IMR-90 (cell line): Measurements from ENCODE around the gene SEMA4D. TPM values are rescaled to one million over a fixed set of nuclear protein-coding genes. Genes with fewer than 3 reads are reported as not detected.

Source experiments
- ATAC-seq: fragments of 200-7000 bp; cut with Tn5 transposase; 2 replicates; pipeline ENCODE4 v1.9.1; 2020; ENCODE audit warnings: low read depth, mild to moderate bottlenecking, moderate library complexity
- BruUV-seq: library from RNA; stranded (reverse); fragments of 400-500 nt; replicated peaks from 2 replicates; lab custom pipeline; 2021; lab: Mats Ljungman, UMichigan
- CTCF ChIA-PET: fragments of 300-600 bp; formaldehyde crosslinking; extraction: SDS; loops from one replicate; lab custom pipeline; 2021; ENCODE audit warnings: antibody characterized with exemption; lab: Yijun Ruan, JAX
- POLR2A ChIA-PET: fragments of 300-600 bp; sonication (Branson Sonifier 250); formaldehyde crosslinking; loops from one replicate; lab custom pipeline; 2022; ENCODE audit warnings: antibody characterized with exemption; ENCODE audit not compliant: unreplicated experiment; lab: Charles Lee
- DNase-seq: peaks from one replicate; pipeline ENCODE4 v3.0.0; 2013
- H2AFZ ChIP-seq: replicated peaks from 2 replicates; pipeline ENCODE3; 2013; ENCODE audit warnings: low read length, mild to moderate bottlenecking; ENCODE audit not compliant: poor library complexity
- H2AK5ac ChIP-seq: 2 replicates; pipeline ENCODE4 v1.6.1; 2013; ENCODE audit warnings: low read depth, low read length, inconsistent platforms
- H2AK9ac ChIP-seq: replicated peaks from 2 replicates; pipeline ENCODE3; 2013; ENCODE audit warnings: mild to moderate bottlenecking, low read depth, low read length, moderate library complexity; ENCODE audit not compliant: poor library complexity
- H2BK120ac ChIP-seq: 2 replicates; pipeline ENCODE4 v1.6.1; 2013; ENCODE audit warnings: low read depth, low read length, inconsistent platforms
- H2BK15ac ChIP-seq: 3 replicates; pipeline ENCODE4 v1.6.1; 2013; ENCODE audit warnings: low read depth, low read length, inconsistent platforms
- H2BK20ac ChIP-seq: 2 replicates; pipeline ENCODE4 v1.6.1; 2013; ENCODE audit warnings: low read depth, mild to moderate bottlenecking, inconsistent platforms, low read length, moderate library complexity
- H2BK5ac ChIP-seq: 2 replicates; pipeline ENCODE4 v1.6.1; 2013; ENCODE audit warnings: mild to moderate bottlenecking, low read depth, low read length, inconsistent platforms; ENCODE audit not compliant: poor library complexity, severe bottlenecking
- H3K14ac ChIP-seq: replicated peaks from 2 replicates; pipeline ENCODE4 v1.6.1; 2013; ENCODE audit warnings: low read depth, low read length, inconsistent platforms
- H3K18ac ChIP-seq: 2 replicates; pipeline ENCODE4 v1.6.1; 2013; ENCODE audit warnings: low read depth, low read length, control low read depth
- H3K23ac ChIP-seq: 2 replicates; pipeline ENCODE4 v1.6.1; 2013; ENCODE audit warnings: low read depth, low read length, inconsistent platforms
- H3K27ac ChIP-seq: 2 replicates; pipeline ENCODE4 v1.5.1; 2013; ENCODE audit warnings: mild to moderate bottlenecking, control low read depth, low read length; ENCODE audit not compliant: insufficient read depth
- H3K27me3 ChIP-seq: 2 replicates; pipeline ENCODE4 v1.6.1; 2013; ENCODE audit warnings: low read length; ENCODE audit not compliant: control insufficient read depth, insufficient read depth
- H3K36me3 ChIP-seq: 2 replicates; pipeline ENCODE4 v1.6.1; 2013; ENCODE audit warnings: low read length, mixed read lengths; ENCODE audit not compliant: control insufficient read depth, insufficient read depth
- H3K4ac ChIP-seq: 2 replicates; pipeline ENCODE4 v1.6.1; 2013; ENCODE audit warnings: low read depth, low read length, inconsistent platforms
- H3K4me1 ChIP-seq: 2 replicates; pipeline ENCODE4 v1.6.1; 2013; ENCODE audit warnings: low read length, mixed read lengths; ENCODE audit not compliant: control insufficient read depth, insufficient read depth
- H3K4me2 ChIP-seq: 2 replicates; pipeline ENCODE4 v1.6.1; 2013; ENCODE audit warnings: low read depth, mild to moderate bottlenecking, control low read depth, low read length, moderate library complexity
- H3K4me3 ChIP-seq: 2 replicates; pipeline ENCODE4 v1.5.1; 2013; ENCODE audit warnings: low read depth, mild to moderate bottlenecking, control low read depth, low read length, moderate library complexity; ENCODE audit not compliant: insufficient read depth
- H3K56ac ChIP-seq: 2 replicates; pipeline ENCODE4 v1.6.1; 2013; ENCODE audit warnings: low read length, inconsistent platforms; ENCODE audit not compliant: insufficient read depth; ENCODE audit errors: extremely low read depth
- H3K79me1 ChIP-seq, 2 experiments: 2 replicates each; pipeline ENCODE4 v1.6.1; 2013; ENCODE audit warnings: low read length in 2 of 2, inconsistent platforms in 1 of 2, low read depth in 1 of 2
- H3K9ac ChIP-seq: 2 replicates; pipeline ENCODE4 v1.6.1; 2013; ENCODE audit warnings: low read depth, low read length, control low read depth
- H3K9me1 ChIP-seq: 2 replicates; pipeline ENCODE4 v1.6.1; 2013; ENCODE audit warnings: low read length, inconsistent platforms; ENCODE audit not compliant: insufficient read depth
- H3K9me3 ChIP-seq: 2 replicates; pipeline ENCODE4 v1.6.1; 2013; ENCODE audit warnings: low read length; ENCODE audit not compliant: control insufficient read depth, insufficient read depth
- H4K20me1 ChIP-seq: 2 replicates; pipeline ENCODE4 v1.6.1; 2013; ENCODE audit warnings: low read length, inconsistent platforms; ENCODE audit not compliant: insufficient read depth
- H4K5ac ChIP-seq: 2 replicates; pipeline ENCODE4 v1.6.1; 2013; ENCODE audit warnings: mild to moderate bottlenecking, low read depth, low read length, control low read depth
- H4K8ac ChIP-seq, 2 experiments: 2 replicates each; pipeline ENCODE4 v1.6.1; 2013; ENCODE audit warnings: low read depth in 2 of 2, low read length in 2 of 2, control low read depth in 1 of 2, inconsistent platforms in 1 of 2
- H4K91ac ChIP-seq: 2 replicates; pipeline ENCODE4 v1.6.1; 2013; ENCODE audit warnings: low read depth, low read length, inconsistent platforms; ENCODE audit not compliant: insufficient read depth
- CHD1 ChIP-seq: IDR thresholded peaks from 2 replicates; pipeline ENCODE4 v1.6.1; 2012; ENCODE audit warnings: low read depth, low read length, improper control_type of control experiment
- FOS ChIP-seq: fragments of 150-350 bp; IDR thresholded peaks from 2 replicates; pipeline ENCODE4 v1.6.1; 2016; ENCODE audit warnings: low read depth, low read length
- MAFK ChIP-seq: IDR thresholded peaks from 2 replicates; pipeline ENCODE4 v1.6.1; 2012; ENCODE audit warnings: low read depth, low read length, improper control_type of control experiment
- MXI1 ChIP-seq: IDR thresholded peaks from 2 replicates; pipeline ENCODE4 v1.6.1; 2012; ENCODE audit warnings: low read depth, mild to moderate bottlenecking, low read length, moderate library complexity, borderline replicate concordance
- NFE2L2 ChIP-seq: fragments of 150-350 bp; IDR thresholded peaks from 2 replicates; pipeline ENCODE4 v1.6.1; 2016; ENCODE audit warnings: low read depth, mild to moderate bottlenecking, low read length
- POLR2A ChIP-seq: IDR thresholded peaks from 2 replicates; pipeline ENCODE4 v1.6.1; 2012; ENCODE audit warnings: mild to moderate bottlenecking, low read depth, low read length
- RAD21 ChIP-seq: IDR thresholded peaks from 2 replicates; pipeline ENCODE4 v1.6.1; 2012; ENCODE audit warnings: low read length, improper control_type of control experiment
- RCOR1 ChIP-seq: IDR thresholded peaks from 2 replicates; pipeline ENCODE4 v1.6.1; 2012; ENCODE audit warnings: mild to moderate bottlenecking, low read length, improper control_type of control experiment; ENCODE audit not compliant: insufficient replicate concordance
- RFX5 ChIP-seq: IDR thresholded peaks from 2 replicates; pipeline ENCODE4 v1.8.0; 2012; ENCODE audit warnings: low read depth, mild to moderate bottlenecking, low read length, moderate library complexity
- SMC3 ChIP-seq: fragments of 150-350 bp; IDR thresholded peaks from 2 replicates; pipeline ENCODE4 v1.6.1; 2016; ENCODE audit warnings: low read depth, mild to moderate bottlenecking, antibody characterized with exemption, low read length, moderate library complexity
- WGBS, 2 experiments: methylation state at CpG; one replicate each; pipeline versions ENCODE4 v1.1.5 to v1.1.7; 2013; ENCODE audit warnings: missing lambda C conversion rate in 2 of 2; ENCODE audit not compliant: insufficient read length in 1 of 2; ENCODE audit errors: extremely low coverage in 2 of 2; 5-methylcytosine and 5-hydroxymethylcytosine counted together
- dilution Hi-C: fragments of 300-500 bp; cut with HindIII; formaldehyde crosslinking; loops from one replicate; pipeline ENCODE4 v1.14.3; 2018; ENCODE audit warnings: low sequenced_read_pairs; ENCODE audit not compliant: unreplicated experiment
- in situ Hi-C: fragments of 300-500 bp; cut with MboI; formaldehyde crosslinking; loops from 3 replicates; pipeline ENCODE4 v1.14.3; 2019; ENCODE audit warnings: low sequenced_read_pairs, inconsistent platforms, mixed read lengths
- intact Hi-C: fragments of 100-400 bp; cut with micrococcal nuclease; formaldehyde crosslinking; loops from 2 replicates; pipeline ENCODE4 v1.10.0; 2022
- polyA plus RNA-seq, 3 experiments: library from polyadenylated mRNA; depleted of rRNA; stranded (reverse); fragments of >200 nt; gene quantifications; 2 replicates each; pipeline ENCODE4 v1.2.3, GENCODE V29; 2012; ENCODE audit warnings: low replicate concordance in 1 of 3
- total RNA-seq: library from RNA; depleted of rRNA; stranded (reverse); fragments of >200 nt; gene quantifications from 2 replicates; pipeline ENCODE4 v1.2.3, GENCODE V29; 2012
- TF ChIP-seq, protein P1 (sequence below): fragments of 150-350 bp; IDR thresholded peaks from 2 replicates; pipeline ENCODE4 v1.6.1; 2016; ENCODE audit warnings: low read depth, mild to moderate bottlenecking, low read length, moderate library complexity, borderline replicate concordance

The SEMA4D gene
- total and polyA plus RNA-seq, 2 of the 4 experiments (the other 2 are of a cell fraction): 0.90 to 1.5 TPM

DNA sequence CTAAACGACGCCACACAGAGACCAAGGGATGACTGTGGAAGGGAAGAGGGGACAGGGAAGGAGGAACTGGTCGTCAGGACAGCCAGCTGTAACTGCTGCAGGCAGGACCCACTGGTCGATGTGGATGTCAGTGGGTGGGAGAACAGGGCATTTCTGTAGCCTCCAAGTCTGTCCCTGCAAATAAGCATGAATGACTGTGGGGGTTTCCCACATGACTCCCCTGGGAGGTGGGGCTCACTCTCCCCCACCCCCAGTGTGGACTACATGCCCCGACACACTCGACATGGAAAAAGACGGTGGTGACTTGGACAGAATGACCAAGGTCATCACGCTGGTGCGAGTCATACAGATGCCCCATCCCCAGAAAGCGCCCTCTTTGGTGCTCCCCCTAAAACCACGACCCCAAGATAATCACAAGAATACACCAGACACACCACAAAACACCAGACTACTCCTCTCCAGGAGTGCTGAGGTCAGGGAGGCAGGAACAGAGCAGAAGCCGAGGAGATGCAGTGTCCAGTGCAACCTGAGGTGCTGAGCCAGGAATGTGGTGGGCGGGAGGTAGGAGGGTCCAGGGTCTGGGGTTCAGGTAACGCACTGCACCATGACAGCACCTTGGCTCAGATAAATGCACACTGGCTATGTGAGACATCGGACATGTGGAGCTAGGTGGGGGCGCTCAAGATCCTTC lies 114.7 kb downstream of the SEMA4D start:
- H3K4me3 ChIP-seq: no peak overlapping the region
- H4K8ac ChIP-seq: no peak overlapping the region
- H3K27ac ChIP-seq: no peak overlapping the region
- H3K4me1 ChIP-seq: peaks cover 10% of the 10 kb centered on the region; the same call in 1 of the 2 replicates
- no peak overlapping the region for H2BK5ac ChIP-seq
- no peak overlapping the region for H2BK15ac ChIP-seq
- dilution Hi-C loops: no loop called here
- POLR2A ChIA-PET: no interaction called here
- H3K79me1 ChIP-seq: no peaks in the 10 kb centered on the region
- H3K9me3 ChIP-seq: no peaks in the 10 kb centered on the region
- in situ Hi-C loops: no loop called here
- no TSS peak for BruUV-seq
- no peak overlapping the region for H4K5ac ChIP-seq
- H3K14ac ChIP-seq: no peak overlapping the region
- TF ChIP-seq CHD1: no peak
- no peak for TF ChIP-seq POLR2A
- TF ChIP-seq, protein P1, sequence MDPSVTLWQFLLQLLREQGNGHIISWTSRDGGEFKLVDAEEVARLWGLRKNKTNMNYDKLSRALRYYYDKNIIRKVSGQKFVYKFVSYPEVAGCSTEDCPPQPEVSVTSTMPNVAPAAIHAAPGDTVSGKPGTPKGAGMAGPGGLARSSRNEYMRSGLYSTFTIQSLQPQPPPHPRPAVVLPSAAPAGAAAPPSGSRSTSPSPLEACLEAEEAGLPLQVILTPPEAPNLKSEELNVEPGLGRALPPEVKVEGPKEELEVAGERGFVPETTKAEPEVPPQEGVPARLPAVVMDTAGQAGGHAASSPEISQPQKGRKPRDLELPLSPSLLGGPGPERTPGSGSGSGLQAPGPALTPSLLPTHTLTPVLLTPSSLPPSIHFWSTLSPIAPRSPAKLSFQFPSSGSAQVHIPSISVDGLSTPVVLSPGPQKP: no peak
- TF ChIP-seq SMC3: no peak
- TF ChIP-seq RCOR1: no peak
- no peak for TF ChIP-seq MXI1
- TF ChIP-seq RAD21: no peak
- no peak for TF ChIP-seq FOS
- TF ChIP-seq RFX5: no peak
- no peak for TF ChIP-seq NFE2L2
- no peak for TF ChIP-seq MAFK
- no peak overlapping the region for H4K91ac ChIP-seq
- H2AK9ac ChIP-seq: no peak overlapping the region
- intact Hi-C loops: no loop called here
- H3K56ac ChIP-seq: no peak overlapping the region
- H2AK5ac ChIP-seq: no peak overlapping the region
- H3K4ac ChIP-seq: no peak overlapping the region
- no peak overlapping the region for H3K4me2 ChIP-seq
- H3K23ac ChIP-seq: no peak overlapping the region
- CTCF ChIA-PET: no interaction called here
- ATAC-seq (no peak), DNase-seq (no peak)
- no peaks in the 10 kb centered on the region for H3K9me1 ChIP-seq
- H3K18ac ChIP-seq: no peak overlapping the region
- H3K9ac ChIP-seq: no peak overlapping the region
- 86% methylated on average over 4 of the region's 16 CpGs; no CpG with 5 or more reads in 1 of the 2 experiments for WGBS, 2 experiments
- no peaks in the 10 kb centered on the region for H3K27me3 ChIP-seq
- H3K36me3 ChIP-seq: peaks cover 34% of the 10 kb centered on the region
- no peak overlapping the region for H2BK20ac ChIP-seq
- no peak overlapping the region for H2BK120ac ChIP-seq
- H4K20me1 ChIP-seq: no peaks in the 10 kb centered on the region
- no peak overlapping the region for H2AFZ ChIP-seq
